ENCODE measurements around the gene CENPW. TPM values are rescaled to one million over a fixed set of nuclear protein-coding genes. Genes with fewer than 3 reads are reported as not detected.
A peak's percentile ranks its signal among the peaks of the same experiment; 100 is the strongest.

CENPW gene
- total and polyA plus RNA-seq, 2 experiments from 2014 or later: 7.3 to 29.7 TPM

- Histone ChIP-seq H3K4me1 (ENCODE audit: insufficient read depth) (no peaks in the 10 kb centered on the region), H4K20me1 (ENCODE audit: insufficient read depth) (no peaks in the 10 kb centered on the region), H3K4me3 (no peak overlapping the region), H3K9me3 (ENCODE audit: low read depth) (no peaks in the 10 kb centered on the region), H3K27ac (no peak overlapping the region), H3K27me3 (replicated peaks; ENCODE audit: insufficient read depth) (no peaks in the 10 kb centered on the region), H3K9me2 (ENCODE audit: insufficient read depth) (no peaks in the 10 kb centered on the region), H3F3A (ENCODE audit: insufficient read depth) (no peaks in the 10 kb centered on the region), H3K9ac (no peak overlapping the region), H3K4me2 (ENCODE audit: unreplicated experiment) (no peak overlapping the region), H2AFZ (no peak overlapping the region), H3K36me3 (ENCODE audit: low read depth) (no peaks in the 10 kb centered on the region), H3K79me2 (ENCODE audit: insufficient read depth) (no peaks in the 10 kb centered on the region)
- TF ChIP-seq EZH2 (IDR thresholded peaks at IDR 0.05; ENCODE audit: insufficient read depth, poor library complexity, severe bottlenecking) (no peak), EZH2phosphoT487 (IDR thresholded peaks at IDR 0.05; ENCODE audit: insufficient read depth, low read depth) (no peak)
- in situ Hi-C loops (cut with MboI): no loop called here
- DNase-seq: no peak
Measured at GRCh38 chr6:126302191-126302590, 37.7 kb upstream of the CENPW start.

DNA sequence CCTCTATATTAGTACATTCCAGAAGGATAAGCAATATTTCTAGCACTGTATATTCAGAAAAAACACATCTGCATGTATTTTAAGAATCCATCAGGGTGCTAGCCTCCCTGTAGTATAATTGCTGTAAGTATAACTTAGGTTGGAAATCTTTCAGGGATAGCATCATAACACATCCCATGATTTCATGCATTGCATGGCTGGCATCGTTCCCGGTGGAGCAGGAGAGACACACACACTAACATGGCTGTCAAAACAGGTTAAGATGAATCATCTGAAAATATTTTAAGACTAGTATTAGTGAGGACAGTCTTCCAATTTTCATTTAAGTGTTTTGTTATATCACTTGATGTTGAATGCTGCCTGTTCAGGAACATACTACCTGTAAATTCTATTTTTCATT, 32.1 kb upstream of the CENPW start:
- no peaks in the 10 kb centered on the region for H3K4me1 ChIP-seq (ENCODE audit: insufficient read depth)
- H3F3A ChIP-seq (ENCODE audit: insufficient read depth): no peaks in the 10 kb centered on the region
- TF ChIP-seq EZH2phosphoT487 (IDR thresholded peaks at IDR 0.05; ENCODE audit: insufficient read depth, low read depth): no peak
- no peak for TF ChIP-seq EZH2 (IDR thresholded peaks at IDR 0.05; ENCODE audit: insufficient read depth, poor library complexity, severe bottlenecking)
- H3K9me2 ChIP-seq (ENCODE audit: insufficient read depth): no peaks in the 10 kb centered on the region
- no peak overlapping the region for H3K9ac ChIP-seq
- no peak overlapping the region for H3K4me3 ChIP-seq
- no peak overlapping the region for H2AFZ ChIP-seq
- in situ Hi-C loops (cut with MboI): no loop called here
- H3K9me3 ChIP-seq (ENCODE audit: low read depth): no peaks in the 10 kb centered on the region
- H4K20me1 ChIP-seq (ENCODE audit: insufficient read depth): no peaks in the 10 kb centered on the region
- H3K27me3 ChIP-seq (replicated peaks; ENCODE audit: insufficient read depth): no peaks in the 10 kb centered on the region
- no peaks in the 10 kb centered on the region for H3K79me2 ChIP-seq (ENCODE audit: insufficient read depth)
- no peak overlapping the region for H3K27ac ChIP-seq
- DNase-seq: peak; percentile 69
- no peaks in the 10 kb centered on the region for H3K36me3 ChIP-seq (ENCODE audit: low read depth)
- H3K4me2 ChIP-seq (ENCODE audit: unreplicated experiment): no peak overlapping the region
- 2% methylated on average over 2 of the region's 2 CpGs for whole genome bisulfite sequencing, 2 experiments (ENCODE audit: low coverage in 1 of 2, low lambda C conversion rate in 2 of 2, missing lambda C conversion rate in 2 of 2)

DNA sequence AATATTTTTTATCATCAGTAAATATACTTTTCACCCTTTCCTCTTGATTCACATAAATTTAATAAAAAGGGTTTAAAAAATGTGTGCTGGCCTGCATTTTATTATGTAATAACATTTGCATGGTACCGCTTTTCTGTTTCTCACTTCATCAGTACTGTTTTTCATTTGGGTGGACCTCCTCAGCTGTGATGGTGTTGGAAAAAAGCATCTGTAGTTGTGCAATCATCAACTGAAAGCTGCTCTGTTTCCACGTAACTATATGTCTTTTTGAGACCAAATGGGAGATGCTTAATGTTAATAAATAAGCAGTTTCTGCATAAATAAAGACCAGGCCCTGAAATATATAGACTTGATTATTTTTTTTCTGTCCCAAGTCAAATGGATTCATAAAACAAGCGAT, 31.6 kb upstream of the CENPW start:
- WGBS, 2 experiments (ENCODE audit: low coverage in 1 of 2, low lambda C conversion rate in 2 of 2, missing lambda C conversion rate in 2 of 2): 26 to 29% methylated on average over 3 of the region's 3 CpGs
- TF ChIP-seq EZH2phosphoT487 (IDR thresholded peaks at IDR 0.05; ENCODE audit: insufficient read depth, low read depth): no peak
- no peak for TF ChIP-seq EZH2 (IDR thresholded peaks at IDR 0.05; ENCODE audit: insufficient read depth, poor library complexity, severe bottlenecking)
- no peak overlapping the region for H2AFZ ChIP-seq
- no peaks in the 10 kb centered on the region for H3K79me2 ChIP-seq (ENCODE audit: insufficient read depth)
- H3K4me1 ChIP-seq (ENCODE audit: insufficient read depth): no peaks in the 10 kb centered on the region
- H3K4me3 ChIP-seq: no peak overlapping the region
- no peak overlapping the region for H3K4me2 ChIP-seq (ENCODE audit: unreplicated experiment)
- no peaks in the 10 kb centered on the region for H3K36me3 ChIP-seq (ENCODE audit: low read depth)
- no peaks in the 10 kb centered on the region for H3K27me3 ChIP-seq (replicated peaks; ENCODE audit: insufficient read depth)
- in situ Hi-C loops (cut with MboI): no loop called here
- DNase-seq: no peak
- no peak overlapping the region for H3K9ac ChIP-seq
- no peaks in the 10 kb centered on the region for H3K9me2 ChIP-seq (ENCODE audit: insufficient read depth)
- H3K27ac ChIP-seq: no peak overlapping the region
- no peaks in the 10 kb centered on the region for H3K9me3 ChIP-seq (ENCODE audit: low read depth)
- H4K20me1 ChIP-seq (ENCODE audit: insufficient read depth): no peaks in the 10 kb centered on the region
- no peaks in the 10 kb centered on the region for H3F3A ChIP-seq (ENCODE audit: insufficient read depth)

DNA sequence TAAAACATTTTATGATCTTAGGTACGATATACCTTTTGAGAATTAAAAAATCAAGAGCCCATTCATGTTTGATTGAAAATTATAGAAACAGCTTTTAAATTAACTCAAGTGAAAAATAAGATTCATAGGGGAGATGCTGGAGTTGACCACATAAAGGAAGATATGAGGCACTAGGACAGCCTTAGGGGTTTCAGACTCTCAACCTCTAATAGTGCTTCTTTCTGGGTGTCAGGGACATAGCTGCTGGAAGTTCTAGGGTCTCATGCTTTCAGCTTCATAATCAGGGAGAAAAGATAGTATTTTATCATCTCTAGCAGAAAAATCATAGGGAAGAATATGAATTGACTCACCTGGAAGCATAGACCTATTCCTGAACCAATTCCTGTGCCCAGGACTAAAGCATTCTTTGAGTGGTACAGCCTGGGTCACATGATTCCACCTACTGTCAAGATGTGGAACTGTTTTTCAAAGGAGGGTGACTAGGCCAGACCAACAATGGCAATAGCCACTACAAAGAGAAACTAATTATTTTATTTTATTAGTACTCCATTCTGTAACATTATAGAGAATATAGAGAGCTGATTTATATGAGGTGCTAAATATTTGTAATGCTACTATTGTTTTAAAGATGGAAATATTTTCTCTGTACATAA, 27.8 kb upstream of the CENPW start:
- no peaks in the 10 kb centered on the region for H3K9me2 ChIP-seq (ENCODE audit: insufficient read depth)
- H3F3A ChIP-seq (ENCODE audit: insufficient read depth): no peaks in the 10 kb centered on the region
- H3K27me3 ChIP-seq (replicated peaks; ENCODE audit: insufficient read depth): no peaks in the 10 kb centered on the region
- H3K4me1 ChIP-seq (ENCODE audit: insufficient read depth): no peaks in the 10 kb centered on the region
- DNase-seq: peak; percentile 16
- H4K20me1 ChIP-seq (ENCODE audit: insufficient read depth): no peaks in the 10 kb centered on the region
- 88 to 93% methylated on average over 1 of the region's 1 CpG for WGBS, 2 experiments (ENCODE audit: low coverage in 1 of 2, low lambda C conversion rate in 2 of 2, missing lambda C conversion rate in 2 of 2)
- H2AFZ ChIP-seq: no peak overlapping the region
- H3K9me3 ChIP-seq (ENCODE audit: low read depth): no peaks in the 10 kb centered on the region
- H3K27ac ChIP-seq: no peak overlapping the region
- TF ChIP-seq EZH2 (IDR thresholded peaks at IDR 0.05; ENCODE audit: insufficient read depth, poor library complexity, severe bottlenecking) (no peak), EZH2phosphoT487 (IDR thresholded peaks at IDR 0.05; ENCODE audit: insufficient read depth, low read depth) (no peak)
- no peaks in the 10 kb centered on the region for H3K79me2 ChIP-seq (ENCODE audit: insufficient read depth)
- H3K4me2 ChIP-seq (ENCODE audit: unreplicated experiment): no peak overlapping the region
- H3K36me3 ChIP-seq (ENCODE audit: low read depth): no peaks in the 10 kb centered on the region
- no peak overlapping the region for H3K4me3 ChIP-seq
- in situ Hi-C loops (cut with MboI): no loop called here
- H3K9ac ChIP-seq: no peak overlapping the region

- Histone ChIP-seq H3K79me2 (ENCODE audit: insufficient read depth) (no peaks in the 10 kb centered on the region), H3K9me2 (ENCODE audit: insufficient read depth) (no peaks in the 10 kb centered on the region), H3K9me3 (ENCODE audit: low read depth) (no peaks in the 10 kb centered on the region), H2AFZ (no peak overlapping the region), H3K27me3 (replicated peaks; ENCODE audit: insufficient read depth) (no peaks in the 10 kb centered on the region), H3K4me2 (ENCODE audit: unreplicated experiment) (no peak overlapping the region), H4K20me1 (ENCODE audit: insufficient read depth) (no peaks in the 10 kb centered on the region), H3K36me3 (ENCODE audit: low read depth) (no peaks in the 10 kb centered on the region), H3K4me3 (no peak overlapping the region), H3K4me1 (ENCODE audit: insufficient read depth) (no peaks in the 10 kb centered on the region), H3F3A (ENCODE audit: insufficient read depth) (no peaks in the 10 kb centered on the region), H3K9ac (no peak overlapping the region), H3K27ac (no peak overlapping the region)
- TF ChIP-seq EZH2phosphoT487 (IDR thresholded peaks at IDR 0.05; ENCODE audit: insufficient read depth, low read depth): no peak
- TF ChIP-seq EZH2 (IDR thresholded peaks at IDR 0.05; ENCODE audit: insufficient read depth, poor library complexity, severe bottlenecking): no peak
- DNase-seq: no peak
- in situ Hi-C loops (cut with MboI): no loop called here
- WGBS, 2 experiments (ENCODE audit: low coverage in 1 of 2, low lambda C conversion rate in 2 of 2, missing lambda C conversion rate in 2 of 2): 65 to 74% methylated on average over 1 of the region's 1 CpG
Measured at GRCh38 chr6:126313941-126314340, 26.0 kb upstream of the CENPW start.

Data from GM23248 (cell line).